H9 (cell line): ENCODE measurements around the gene KAT6B. TPM values are rescaled to one million over a fixed set of nuclear protein-coding genes. Genes with fewer than 3 reads are reported as not detected.
A peak's percentile ranks its signal among the peaks of the same experiment; 100 is the strongest.

Experiments
- DNase-seq: peaks from one replicate; pipeline ENCODE4 v3.0.0-alpha.2; 2017
- H2AFZ ChIP-seq: one replicate; pipeline ENCODE4 v1.6.1; 2013; ENCODE audit warnings: mild to moderate bottlenecking, low read length, control low read depth, moderate library complexity
- H2AK5ac ChIP-seq: 2 replicates; pipeline ENCODE4 v1.6.1; 2013; ENCODE audit warnings: low read length, control low read depth, mixed read lengths; ENCODE audit not compliant: insufficient read length
- H2BK120ac ChIP-seq: one replicate; pipeline ENCODE4 v1.6.1; 2013; ENCODE audit warnings: low read depth, mild to moderate bottlenecking, low read length, control low read depth, inconsistent platforms; ENCODE audit not compliant: poor library complexity, severe bottlenecking
- H2BK12ac ChIP-seq: 2 replicates; pipeline ENCODE4 v1.6.1; 2013; ENCODE audit warnings: low read length, control low read depth, mixed read lengths, low read depth; ENCODE audit not compliant: insufficient read length
- H2BK15ac ChIP-seq: 2 replicates; pipeline ENCODE4 v1.6.1; 2013; ENCODE audit warnings: low read depth, low read length, control low read depth
- H2BK20ac ChIP-seq: one replicate; pipeline ENCODE4 v1.6.1; 2013; ENCODE audit warnings: low read depth, mild to moderate bottlenecking, low read length, control low read depth, inconsistent platforms; ENCODE audit not compliant: poor library complexity, severe bottlenecking
- H2BK5ac ChIP-seq: 2 replicates; pipeline ENCODE4 v1.6.1; 2013; ENCODE audit warnings: low read length, control low read depth, mixed read lengths; ENCODE audit not compliant: insufficient read length
- H3K14ac ChIP-seq: 2 replicates; pipeline ENCODE4 v1.6.1; 2013; ENCODE audit warnings: low read length, control low read depth; ENCODE audit not compliant: insufficient read depth
- H3K18ac ChIP-seq: 2 replicates; pipeline ENCODE4 v1.6.1; 2013; ENCODE audit warnings: low read depth, mild to moderate bottlenecking, mixed read lengths, low read length, control low read depth; ENCODE audit not compliant: insufficient read length
- H3K23ac ChIP-seq: 2 replicates; pipeline ENCODE4 v1.6.1; 2013; ENCODE audit warnings: low read length, control low read depth, mixed read lengths, low read depth; ENCODE audit not compliant: insufficient read length
- H3K23me2 ChIP-seq: 2 replicates; pipeline ENCODE4 v1.6.1; 2013; ENCODE audit warnings: low read depth, mild to moderate bottlenecking, mixed read lengths, low read length, control low read depth; ENCODE audit not compliant: insufficient read length, poor library complexity, severe bottlenecking
- H3K27ac ChIP-seq: 2 replicates; pipeline ENCODE4 v1.5.1; 2013; ENCODE audit warnings: low read length, control low read depth, mixed read lengths, low read depth; ENCODE audit not compliant: insufficient read length
- H3K27me3 ChIP-seq: 2 replicates; pipeline ENCODE4 v1.6.1; 2013; ENCODE audit warnings: low read length, control low read depth, inconsistent platforms; ENCODE audit not compliant: insufficient read depth
- H3K4ac ChIP-seq: 2 replicates; pipeline ENCODE4 v1.6.1; 2013; ENCODE audit warnings: low read depth, mild to moderate bottlenecking, control low read depth, inconsistent platforms, low read length, moderate library complexity
- H3K4me1 ChIP-seq: 2 replicates; pipeline ENCODE4 v1.6.1; 2013; ENCODE audit warnings: low read length, control low read depth, inconsistent platforms; ENCODE audit not compliant: insufficient read depth
- H3K4me2 ChIP-seq: 2 replicates; pipeline ENCODE4 v1.6.1; 2013; ENCODE audit warnings: low read length, control low read depth, mixed read lengths; ENCODE audit not compliant: insufficient read length, insufficient read depth
- H3K56ac ChIP-seq: 2 replicates; pipeline ENCODE4 v1.6.1; 2013; ENCODE audit warnings: low read depth, mild to moderate bottlenecking, mixed read lengths, low read length, control low read depth; ENCODE audit not compliant: insufficient read length
- H3K79me1 ChIP-seq: 2 replicates; pipeline ENCODE4 v1.6.1; 2013; ENCODE audit warnings: low read depth, mild to moderate bottlenecking, moderate library complexity, low read length, control low read depth, inconsistent platforms; ENCODE audit not compliant: insufficient read depth, poor library complexity, severe bottlenecking
- H3K79me2 ChIP-seq: 2 replicates; pipeline ENCODE4 v1.6.1; 2013; ENCODE audit warnings: low read length, control low read depth, inconsistent platforms; ENCODE audit not compliant: insufficient read depth
- H3K9ac ChIP-seq: 2 replicates; pipeline ENCODE4 v1.6.1; 2013; ENCODE audit warnings: low read length, control low read depth, mixed read lengths; ENCODE audit not compliant: insufficient read length; ENCODE audit errors: extremely low read depth
- H3K9me3 ChIP-seq: one replicate; pipeline ENCODE4 v1.6.1; 2013; ENCODE audit warnings: low read depth, low read length, inconsistent platforms; ENCODE audit not compliant: control insufficient read depth
- H3T11ph ChIP-seq: one replicate; pipeline ENCODE4 v1.6.1; 2013; ENCODE audit warnings: mild to moderate bottlenecking, low read length, control low read depth, inconsistent platforms
- H4K20me1 ChIP-seq: one replicate; pipeline ENCODE4 v1.6.1; 2013; ENCODE audit not compliant: control insufficient read depth, insufficient read length, insufficient read depth
- H4K5ac ChIP-seq: 2 replicates; pipeline ENCODE4 v1.6.1; 2013; ENCODE audit warnings: low read depth, mild to moderate bottlenecking, mixed read lengths, low read length, control low read depth; ENCODE audit not compliant: insufficient read length
- H4K8ac ChIP-seq: replicated peaks from 2 replicates; pipeline ENCODE4 v1.6.1; 2013; ENCODE audit warnings: low read length, control low read depth, mixed read lengths, low read depth; ENCODE audit not compliant: insufficient read length
- H4K91ac ChIP-seq: 2 replicates; pipeline ENCODE4 v1.6.1; 2013; ENCODE audit warnings: low read depth, mild to moderate bottlenecking, moderate library complexity, mixed read lengths, low read length, control low read depth; ENCODE audit not compliant: insufficient read length
- H3K27ac Mint-ChIP-seq, 3 experiments: 2 replicates in 2 of 3; 3 replicates in 1 of 3; pipeline ENCODE4 v1.8.0; 2020 to 2021; ENCODE audit warnings: mixed read lengths in 3 of 3, mild to moderate bottlenecking in 1 of 3, moderate library complexity in 1 of 3
- H3K27me3 Mint-ChIP-seq: 2 replicates; pipeline ENCODE4 v1.8.0; 2021; ENCODE audit warnings: low read depth, mild to moderate bottlenecking, moderate library complexity, mixed read lengths
- H3K36me3 Mint-ChIP-seq, 3 experiments: 2 replicates in 2 of 3; 3 replicates in 1 of 3; pipeline ENCODE4 v1.8.0; 2020 to 2021; ENCODE audit warnings: low read depth in 3 of 3, mixed read lengths in 3 of 3; ENCODE audit not compliant: insufficient read depth in 1 of 3
- H3K4me1 Mint-ChIP-seq, 2 experiments: 2 replicates each; pipeline ENCODE4 v1.8.0; 2020; ENCODE audit warnings: mixed read lengths in 2 of 2
- H3K4me3 Mint-ChIP-seq, 2 experiments: 2 replicates in 1 of 2; 3 replicates in 1 of 2; pipeline ENCODE4 v1.8.0; 2020 to 2021; ENCODE audit warnings: mild to moderate bottlenecking in 2 of 2, mixed read lengths in 2 of 2, moderate library complexity in 1 of 2
- H3K9me3 Mint-ChIP-seq, 2 experiments: 2 replicates in 1 of 2; 3 replicates in 1 of 2; pipeline ENCODE4 v1.8.0; 2020; ENCODE audit warnings: mild to moderate bottlenecking in 2 of 2, mixed read lengths in 2 of 2, moderate library complexity in 1 of 2
- CTCF ChIP-seq: fragments of 200-600 bp; sonication (generic); conservative IDR thresholded peaks from 3 replicates; pipeline ENCODE4 v1.8.0; 2021; ENCODE audit warnings: antibody characterized with exemption, mild to moderate bottlenecking
- WGBS: extraction: QIAGEN DNeasy Blood & Tissue Kit; methylation state at CpG from one replicate; pipeline ENCODE4 v1.1.7; 2013; ENCODE audit warnings: missing lambda C conversion rate, low lambda C conversion rate, mixed read lengths; ENCODE audit not compliant: insufficient read length; ENCODE audit errors: extremely low coverage; 5-methylcytosine and 5-hydroxymethylcytosine counted together
- total RNA-seq: library from RNA; stranded (reverse); gene quantifications from 2 replicates; pipeline ENCODE4 v1.2.1, GENCODE V29; 2021

The KAT6B gene
- total RNA-seq, 1 experiment from 2014 or later = 34.2 TPM

GRCh38 chr10:75012471-75012870 is 186.1 kb downstream of the KAT6B start:
- H3K9ac ChIP-seq = no peak overlapping the region
- Mint-ChIP-seq H3K27ac (0 out of 7 replicates have a peak overlapping the region, but pooled peaks of 1 of the 3 experiments have one; percentile 32), H3K4me1 (peaks cover 2 to 3% of the 10 kb centered on the region in 2 experiments), H3K9me3 (no peaks in the 10 kb centered on the region), H3K27me3 (no peaks in the 10 kb centered on the region), H3K4me3 (no peak overlapping the region; a peak in 1 of 5 replicates), H3K36me3 (peaks cover 0 to 3% (median 0%) of the 10 kb centered on the region in 3 experiments; a peak in 2 of 7 replicates)
- no CpG with 5 or more reads among the region's 8 CpGs for WGBS
- no peak overlapping the region for H2AK5ac ChIP-seq
- no peak for DNase-seq
- no peaks in the 10 kb centered on the region for H3K79me1 ChIP-seq
- H3K27ac ChIP-seq = no peak overlapping the region
- no peaks in the 10 kb centered on the region for H3K4me1 ChIP-seq
- no peak for TF ChIP-seq CTCF
- H4K8ac ChIP-seq = no peak overlapping the region
- H4K5ac ChIP-seq = no peak overlapping the region
- H2BK5ac ChIP-seq = no peak overlapping the region
- H2BK120ac ChIP-seq = no peak overlapping the region
- H3K4ac ChIP-seq = no peak overlapping the region
- H3K23me2 ChIP-seq = no peaks in the 10 kb centered on the region
- no peak overlapping the region for H4K91ac ChIP-seq
- no peaks in the 10 kb centered on the region for H3K27me3 ChIP-seq
- no peaks in the 10 kb centered on the region for H3K79me2 ChIP-seq
- no peak overlapping the region for H2BK12ac ChIP-seq
- H3K23ac ChIP-seq = no peak overlapping the region
- H4K20me1 ChIP-seq = no peaks in the 10 kb centered on the region
- no peak overlapping the region for H2BK20ac ChIP-seq
- no peak overlapping the region for H2AFZ ChIP-seq
- H3K4me2 ChIP-seq = no peak overlapping the region
- no peak overlapping the region for H3K14ac ChIP-seq
- no peak overlapping the region for H3T11ph ChIP-seq
- no peaks in the 10 kb centered on the region for H3K9me3 ChIP-seq
- no peak overlapping the region for H2BK15ac ChIP-seq
- H3K18ac ChIP-seq = no peak overlapping the region
- no peak overlapping the region for H3K56ac ChIP-seq
